ENCODE measurements around the gene CAPN3.

Gene CAPN3

GRCh38 chr15:42358141-42358540, 1.2 kb upstream of the CAPN3 start:
- DNase-seq (ENCODE audit: low spot score): no peak

GRCh38 chr15:42359985-42360384, 684 bp downstream of the CAPN3 start:
- DNase-seq (ENCODE audit: low spot score): no peak

GRCh38 chr15:42360535-42361112, 1.3 kb downstream of the CAPN3 start:
- no peak for DNase-seq (ENCODE audit: low spot score)

- no peak for DNase-seq (ENCODE audit: low spot score)
These were observed 4.2 kb downstream of the CAPN3 start for GRCh38 chr15:42363487-42363886.

- no peak for DNase-seq (ENCODE audit: low spot score)
These were observed 4.6 kb downstream of the CAPN3 start for GRCh38 chr15:42363942-42364341.

- DNase-seq (ENCODE audit: low spot score): no peak
These were observed 5.2 kb downstream of the CAPN3 start for GRCh38 chr15:42364529-42364928.

GRCh38 chr15:42365921-42366550, 6.7 kb downstream of the CAPN3 start:
- DNase-seq (ENCODE audit: low spot score): no peak

- no peak for DNase-seq (ENCODE audit: low spot score)
These were observed 7.7 kb downstream of the CAPN3 start for GRCh38 chr15:42367041-42367440.

- DNase-seq (ENCODE audit: low spot score): no peak
These were observed 8.8 kb downstream of the CAPN3 start for GRCh38 chr15:42368096-42368495.

- no peak for DNase-seq (ENCODE audit: low spot score)
These were observed 11.8 kb downstream of the CAPN3 start for GRCh38 chr15:42371096-42371495.

GRCh38 chr15:42373274-42373673, 14.0 kb downstream of the CAPN3 start:
- no peak for DNase-seq (ENCODE audit: low spot score)

GRCh38 chr15:42373936-42374335, 14.6 kb downstream of the CAPN3 start:
- no peak for DNase-seq (ENCODE audit: low spot score)

GRCh38 chr15:42374810-42375209, 15.5 kb downstream of the CAPN3 start:
- DNase-seq (ENCODE audit: low spot score): no peak

GRCh38 chr15:42375252-42375651, 16.0 kb downstream of the CAPN3 start:
- DNase-seq (ENCODE audit: low spot score): no peak

GRCh38 chr15:42375941-42376340, 16.6 kb downstream of the CAPN3 start:
- no peak for DNase-seq (ENCODE audit: low spot score)

GRCh38 chr15:42378011-42378410, 18.7 kb downstream of the CAPN3 start:
- no peak for DNase-seq (ENCODE audit: low spot score)

- no peak for DNase-seq (ENCODE audit: low spot score)
These were observed 25.3 kb downstream of the CAPN3 start for GRCh38 chr15:42384597-42384996.

- peak; percentile 49 for DNase-seq (ENCODE audit: low spot score)
These were observed 26.1 kb downstream of the CAPN3 start for GRCh38 chr15:42385206-42385979.

- no peak for DNase-seq (ENCODE audit: low spot score)
These were observed 26.8 kb downstream of the CAPN3 start for GRCh38 chr15:42385980-42386700.

- DNase-seq (ENCODE audit: low spot score): no peak
These were observed 28.3 kb downstream of the CAPN3 start for GRCh38 chr15:42387603-42388002.

GRCh38 chr15:42392309-42393024, 33.2 kb downstream of the CAPN3 start:
- no peak for DNase-seq (ENCODE audit: low spot score)

- no peak for DNase-seq (ENCODE audit: low spot score)
These were observed 34.8 kb downstream of the CAPN3 start for GRCh38 chr15:42394106-42394505.
